KMS-11 (cell line): ENCODE data around the gene LSS.

Source experiments
- H2AFZ ChIP-seq: fragments of 200-600 bp; sonication (generic); 2 replicates; pipeline ENCODE4 v1.6.1; 2016; ENCODE audit warnings: antibody characterized with exemption, mixed run types, low read depth
- H3K27ac ChIP-seq: fragments of 200-600 bp; sonication (generic); 2 replicates; pipeline ENCODE4 v1.6.1; 2016; ENCODE audit warnings: mild to moderate bottlenecking, mixed run types
- H3K27me3 ChIP-seq: fragments of 200-600 bp; sonication (generic); 2 replicates; pipeline ENCODE4 v1.6.1; 2017; ENCODE audit warnings: mild to moderate bottlenecking, low read depth, mixed run types, moderate library complexity; ENCODE audit not compliant: insufficient read depth
- H3K36me3 ChIP-seq: fragments of 200-600 bp; sonication (generic); 2 replicates; pipeline ENCODE4 v1.6.1; 2017; ENCODE audit warnings: mild to moderate bottlenecking, mixed run types; ENCODE audit not compliant: insufficient read depth
- H3K4me1 ChIP-seq: fragments of 200-600 bp; sonication (generic); 2 replicates; pipeline ENCODE4 v1.6.1; 2016; ENCODE audit warnings: mild to moderate bottlenecking, low read depth, mixed run types; ENCODE audit not compliant: poor library complexity, severe bottlenecking
- H3K4me2 ChIP-seq: fragments of 200-600 bp; sonication (generic); 2 replicates; pipeline ENCODE4 v1.7.0; 2016; ENCODE audit warnings: mild to moderate bottlenecking, mixed run types
- H3K4me3 ChIP-seq: fragments of 200-600 bp; sonication (generic); IDR thresholded peaks from 2 replicates; pipeline ENCODE4 v1.6.1; 2017; ENCODE audit warnings: low read depth, low read length, mixed read lengths; ENCODE audit not compliant: insufficient read depth
- H3K79me2 ChIP-seq: fragments of 200-600 bp; sonication (generic); 2 replicates; pipeline ENCODE4 v1.6.1; 2016; ENCODE audit warnings: low read depth, mixed run types; ENCODE audit not compliant: insufficient read depth
- H3K9ac ChIP-seq: fragments of 200-600 bp; sonication (generic); 2 replicates; pipeline ENCODE4 v1.6.1; 2016; ENCODE audit warnings: mild to moderate bottlenecking, mixed run types
- H4K20me1 ChIP-seq: fragments of 200-600 bp; sonication (generic); 2 replicates; pipeline ENCODE4 v1.6.1; 2016; ENCODE audit warnings: mild to moderate bottlenecking, mixed run types; ENCODE audit not compliant: insufficient read depth
- TF ChIP-seq, protein P1 (sequence below): fragments of 200-600 bp; sonication (generic); conservative IDR thresholded peaks from 2 replicates; pipeline ENCODE4 v1.6.1; 2017; ENCODE audit warnings: low read depth, mild to moderate bottlenecking, antibody characterized with exemption, low read length, moderate library complexity, mixed read lengths

Gene LSS

DNA sequence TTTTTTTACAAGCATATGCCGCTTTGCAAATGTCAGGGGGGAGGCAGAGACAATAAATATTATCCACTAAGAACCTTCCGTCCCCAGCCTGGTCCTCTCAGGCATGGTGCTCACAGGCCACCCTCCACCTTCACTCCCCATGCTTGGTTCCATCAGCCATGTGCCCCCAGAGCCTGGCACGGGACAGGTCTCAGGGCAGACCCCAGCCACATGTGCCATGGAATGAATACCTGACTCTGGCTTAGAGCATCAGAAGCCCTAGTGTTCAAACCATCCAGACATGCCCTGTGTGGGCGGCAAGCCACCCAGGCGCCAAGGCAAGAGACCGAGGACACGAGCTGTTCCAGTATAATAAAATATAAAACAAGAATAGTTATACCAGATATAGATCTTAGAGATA lies 5.4 kb downstream of the LSS start:
- TF ChIP-seq, protein P1, sequence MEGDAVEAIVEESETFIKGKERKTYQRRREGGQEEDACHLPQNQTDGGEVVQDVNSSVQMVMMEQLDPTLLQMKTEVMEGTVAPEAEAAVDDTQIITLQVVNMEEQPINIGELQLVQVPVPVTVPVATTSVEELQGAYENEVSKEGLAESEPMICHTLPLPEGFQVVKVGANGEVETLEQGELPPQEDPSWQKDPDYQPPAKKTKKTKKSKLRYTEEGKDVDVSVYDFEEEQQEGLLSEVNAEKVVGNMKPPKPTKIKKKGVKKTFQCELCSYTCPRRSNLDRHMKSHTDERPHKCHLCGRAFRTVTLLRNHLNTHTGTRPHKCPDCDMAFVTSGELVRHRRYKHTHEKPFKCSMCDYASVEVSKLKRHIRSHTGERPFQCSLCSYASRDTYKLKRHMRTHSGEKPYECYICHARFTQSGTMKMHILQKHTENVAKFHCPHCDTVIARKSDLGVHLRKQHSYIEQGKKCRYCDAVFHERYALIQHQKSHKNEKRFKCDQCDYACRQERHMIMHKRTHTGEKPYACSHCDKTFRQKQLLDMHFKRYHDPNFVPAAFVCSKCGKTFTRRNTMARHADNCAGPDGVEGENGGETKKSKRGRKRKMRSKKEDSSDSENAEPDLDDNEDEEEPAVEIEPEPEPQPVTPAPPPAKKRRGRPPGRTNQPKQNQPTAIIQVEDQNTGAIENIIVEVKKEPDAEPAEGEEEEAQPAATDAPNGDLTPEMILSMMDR, result no peak
- Histone ChIP-seq H3K4me2 (no peak overlapping the region), H3K4me3 (no peak overlapping the region), H3K79me2 (peaks cover 63% of the 10 kb centered on the region), H3K27me3 (no peaks in the 10 kb centered on the region), H3K27ac (no peak overlapping the region), H3K4me1 (peaks cover 21% of the 10 kb centered on the region), H3K36me3 (peaks cover 4% of the 10 kb centered on the region; the same call in 1 of the 2 replicates), H4K20me1 (0 out of 2 replicates have a peak, but pooled peaks cover 15% of the 10 kb centered on the region), H3K9ac (no peak overlapping the region), H2AFZ (no peak overlapping the region)

- Histone ChIP-seq H3K79me2 (peaks cover 56% of the 10 kb centered on the region), H3K4me1 (peaks cover 21% of the 10 kb centered on the region), H3K4me2 (no peak overlapping the region), H3K27ac (no peak overlapping the region), H3K36me3 (peaks cover 4% of the 10 kb centered on the region; the same call in 1 of the 2 replicates), H3K9ac (no peak overlapping the region), H2AFZ (no peak overlapping the region), H4K20me1 (0 out of 2 replicates have a peak, but pooled peaks cover 15% of the 10 kb centered on the region), H3K4me3 (no peak overlapping the region), H3K27me3 (no peaks in the 10 kb centered on the region)
- TF ChIP-seq, protein P1, result no peak
Measured at GRCh38 chr21:46222436-46223116, 6.0 kb downstream of the LSS start.

DNA sequence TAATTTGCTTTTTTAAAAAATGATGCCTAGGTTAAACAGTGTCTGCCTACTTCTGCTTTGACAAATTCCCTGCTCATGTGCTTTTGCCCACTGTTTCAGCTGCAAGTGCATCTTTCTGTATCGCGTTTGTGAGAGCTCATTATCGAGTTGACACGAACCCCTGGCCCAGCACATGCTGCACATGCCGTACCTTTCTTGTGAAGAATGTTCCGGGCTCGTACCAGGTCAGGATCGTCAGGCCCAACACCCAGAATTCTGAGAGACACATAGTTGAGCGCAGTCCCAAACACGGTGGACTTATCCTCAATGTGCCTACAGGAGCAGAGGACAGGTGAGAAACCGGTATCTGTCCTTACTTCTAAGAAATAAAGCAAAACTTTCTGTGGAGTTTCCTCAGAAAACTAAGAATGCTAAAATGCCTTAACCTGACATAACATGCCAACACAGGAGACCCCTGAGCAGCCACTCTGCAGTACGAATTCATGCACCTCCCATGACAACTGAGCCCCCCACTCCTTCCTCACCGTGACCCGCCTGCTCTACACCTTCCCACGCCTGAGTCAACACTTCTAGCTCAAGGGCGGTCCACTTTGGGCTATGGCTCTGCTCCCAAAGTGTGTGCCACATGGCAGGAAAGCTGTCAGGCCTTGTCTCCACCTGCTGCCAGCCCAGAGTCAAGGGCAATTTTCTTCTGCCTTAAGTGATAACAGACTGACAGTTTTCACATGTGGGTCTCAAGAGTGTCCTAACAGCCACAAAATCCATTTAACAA lies 6.7 kb downstream of the LSS start:
- Histone ChIP-seq H3K27me3 (no peaks in the 10 kb centered on the region), H3K27ac (no peak overlapping the region), H3K4me3 (no peak overlapping the region), H3K79me2 (peaks cover 49% of the 10 kb centered on the region), H3K4me2 (no peak overlapping the region), H3K36me3 (peaks cover 4% of the 10 kb centered on the region; the same call in 1 of the 2 replicates), H3K4me1 (peaks cover 21% of the 10 kb centered on the region), H4K20me1 (0 out of 2 replicates have a peak, but pooled peaks cover 13% of the 10 kb centered on the region), H3K9ac (no peak overlapping the region), H2AFZ (no peak overlapping the region)
- TF ChIP-seq, protein P1, result no peak

GRCh38 chr21:46220847-46221246 lies 7.7 kb downstream of the LSS start:
- Histone ChIP-seq H3K4me2 (no peak overlapping the region), H3K4me3 (no peak overlapping the region), H2AFZ (no peak overlapping the region), H4K20me1 (0 out of 2 replicates have a peak, but pooled peaks cover 3% of the 10 kb centered on the region), H3K9ac (no peak overlapping the region), H3K27ac (no peak overlapping the region), H3K79me2 (peaks cover 39% of the 10 kb centered on the region), H3K36me3 (peaks cover 4% of the 10 kb centered on the region; the same call in 1 of the 2 replicates), H3K4me1 (peaks cover 11% of the 10 kb centered on the region), H3K27me3 (no peaks in the 10 kb centered on the region)
- TF ChIP-seq, protein P1, result no peak
